GM21576 (cell line): ENCODE results near the gene FILIP1L.
"Not testable (repeated sequence)": the region's sequence is repeated elsewhere in the genome, so short reads cannot be mapped to it uniquely, and the experiment has no call there.

Experiments
- ATAC-seq: cut with Tn5 transposase; IDR thresholded peaks from one replicate; pipeline ENCODE4 v1.9.1; 2021; ENCODE audit warnings: mild to moderate bottlenecking, moderate library complexity; ENCODE audit not compliant: unreplicated experiment

The FILIP1L gene

GRCh38 chr3:99852851-99853250, 261.4 kb downstream of the FILIP1L start:
- ATAC-seq, result no peak

DNA sequence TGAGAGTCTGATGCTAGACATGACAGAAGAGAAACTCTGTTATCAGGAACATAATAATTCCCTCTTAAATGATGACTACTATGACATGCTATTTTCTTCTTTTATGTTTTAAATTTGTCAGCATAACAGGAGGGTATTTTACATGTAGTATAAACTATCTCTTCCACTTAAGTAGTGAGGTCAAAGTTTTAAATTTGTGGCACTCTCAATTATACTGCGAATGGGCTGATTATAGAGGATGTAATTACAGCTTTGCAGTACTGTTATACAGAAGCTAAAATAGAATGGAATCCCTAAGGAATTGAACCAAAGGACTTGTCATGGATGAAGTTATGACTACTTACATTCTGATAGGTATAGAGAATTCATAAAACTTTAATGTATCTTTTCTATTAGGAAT, 262.3 kb downstream of the FILIP1L start:
- ATAC-seq, result no peak

DNA sequence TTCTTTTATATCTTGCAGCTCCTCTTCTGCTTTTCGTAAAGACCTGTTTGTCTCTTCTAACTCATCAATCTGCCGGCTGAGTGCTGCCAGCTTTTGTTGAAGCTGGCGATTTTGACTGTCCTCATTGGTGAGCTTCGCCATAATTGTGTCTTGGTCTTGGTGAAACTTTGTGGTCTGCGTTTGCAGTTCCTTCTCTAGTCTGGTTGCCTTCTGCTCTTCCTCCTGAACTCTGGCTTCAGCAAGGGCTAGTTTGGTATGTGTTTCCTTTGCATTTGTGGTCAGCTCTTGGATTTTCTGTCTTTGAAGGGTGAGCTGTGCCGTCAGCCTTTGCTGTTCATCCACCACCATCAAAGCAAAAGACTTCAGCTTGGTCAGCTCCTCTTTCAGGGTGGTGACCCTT, 263.7 kb downstream of the FILIP1L start:
- ATAC-seq, result no peak

GRCh38 chr3:99848433-99848832, 265.9 kb downstream of the FILIP1L start:
- ATAC-seq, result no peak

- no peak for ATAC-seq
Observed at GRCh38 chr3:99846477-99847160, 267.7 kb downstream of the FILIP1L start.

DNA sequence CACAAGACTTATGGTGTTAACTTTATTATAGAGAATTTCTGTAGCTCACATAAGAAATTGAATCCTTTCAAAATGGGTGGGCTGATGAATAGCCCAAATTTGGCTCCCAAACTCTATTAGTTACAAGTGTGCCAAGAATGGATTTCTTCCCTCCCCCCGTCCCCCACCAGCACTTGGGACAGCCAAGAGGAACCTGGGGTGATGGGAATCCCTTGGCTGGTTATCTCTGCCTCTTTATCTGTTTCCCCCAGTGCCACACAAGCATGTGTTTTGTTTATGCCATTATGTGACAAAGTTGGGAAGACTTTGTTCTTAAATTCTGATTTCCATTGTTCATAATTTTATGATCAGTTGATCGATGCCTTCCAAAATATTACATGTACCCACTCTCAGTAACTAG, 268.3 kb downstream of the FILIP1L start:
- ATAC-seq, result no peak

DNA sequence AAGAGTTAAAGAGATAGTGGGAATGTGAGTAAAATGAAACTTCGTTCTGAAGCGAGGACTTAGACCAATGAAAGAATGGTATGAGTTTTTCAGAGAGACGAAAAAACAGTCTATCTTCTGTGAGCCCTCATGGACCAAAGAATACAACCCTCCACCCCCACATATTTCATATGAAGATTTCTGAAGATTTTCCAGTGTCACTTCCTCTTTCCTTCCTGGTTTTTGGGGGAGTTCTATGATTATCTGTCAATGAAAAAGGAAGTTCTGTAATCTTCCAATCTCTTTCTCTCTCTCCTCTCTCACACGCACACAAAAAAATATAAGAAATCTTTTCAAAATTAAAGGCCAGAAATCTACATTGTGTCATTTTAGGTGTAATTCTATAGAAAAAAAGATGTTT, 269.0 kb downstream of the FILIP1L start:
- no peak for ATAC-seq

GRCh38 chr3:99843590-99844258, 270.6 kb downstream of the FILIP1L start:
- peak; percentile 5 for ATAC-seq

DNA sequence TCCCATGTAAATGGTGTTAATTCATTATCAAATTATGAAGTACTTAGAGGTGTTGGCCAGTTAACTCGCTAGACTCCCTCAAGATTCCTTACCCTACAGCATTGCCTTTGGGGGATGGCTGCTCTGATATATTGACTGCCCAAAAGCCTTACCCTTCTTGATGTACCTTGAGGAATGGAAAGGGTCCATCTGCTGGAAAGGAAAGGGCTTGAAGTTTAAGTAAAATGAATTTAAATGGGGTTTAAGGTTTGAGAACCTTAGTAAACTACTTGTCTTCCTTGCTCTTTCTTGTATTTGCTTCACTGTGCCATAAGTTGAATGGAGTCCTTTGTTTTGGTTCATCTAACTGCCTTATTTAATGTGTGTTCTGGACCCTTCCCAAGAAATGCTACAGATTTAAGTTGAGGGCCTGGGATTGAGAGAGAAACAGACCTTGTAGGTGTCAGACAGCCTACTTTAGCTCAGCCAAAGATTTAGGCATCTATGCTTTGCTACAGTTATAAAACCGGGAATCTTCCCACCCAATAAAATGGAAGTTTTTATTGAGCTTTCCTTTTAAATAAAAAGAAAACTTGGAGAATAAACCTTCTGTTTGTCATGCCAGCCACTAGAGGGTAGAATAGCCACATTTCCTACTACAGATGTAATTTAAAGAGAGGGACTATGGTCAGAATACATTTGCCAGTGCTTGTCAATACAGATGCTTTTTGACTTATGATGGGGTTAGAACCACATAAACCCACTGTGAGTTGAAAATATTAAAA, 271.3 kb downstream of the FILIP1L start:
- ATAC-seq, result peak; percentile 51

- ATAC-seq, result not testable (repeated sequence)
Observed at GRCh38 chr3:99841949-99842348, 272.4 kb downstream of the FILIP1L start.

DNA sequence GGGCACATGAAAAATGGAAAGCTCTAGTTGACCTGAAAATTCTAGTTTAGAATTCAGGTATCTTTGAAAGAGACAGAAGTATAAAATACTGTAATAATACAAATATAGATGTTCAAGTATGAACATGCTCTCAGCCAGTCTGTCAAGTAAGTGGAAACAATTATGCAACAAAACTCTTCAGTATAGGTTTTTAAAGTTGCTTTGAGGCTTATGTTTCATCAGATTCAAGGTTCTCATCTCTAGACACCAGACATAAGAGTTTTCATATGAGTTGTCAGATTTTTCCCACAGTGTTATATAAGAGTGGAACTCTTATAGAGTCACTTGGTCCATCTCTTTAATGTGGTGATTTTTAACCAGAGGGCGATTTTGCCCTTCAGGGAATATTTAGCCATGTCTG, 274.7 kb downstream of the FILIP1L start:
- no peak for ATAC-seq

DNA sequence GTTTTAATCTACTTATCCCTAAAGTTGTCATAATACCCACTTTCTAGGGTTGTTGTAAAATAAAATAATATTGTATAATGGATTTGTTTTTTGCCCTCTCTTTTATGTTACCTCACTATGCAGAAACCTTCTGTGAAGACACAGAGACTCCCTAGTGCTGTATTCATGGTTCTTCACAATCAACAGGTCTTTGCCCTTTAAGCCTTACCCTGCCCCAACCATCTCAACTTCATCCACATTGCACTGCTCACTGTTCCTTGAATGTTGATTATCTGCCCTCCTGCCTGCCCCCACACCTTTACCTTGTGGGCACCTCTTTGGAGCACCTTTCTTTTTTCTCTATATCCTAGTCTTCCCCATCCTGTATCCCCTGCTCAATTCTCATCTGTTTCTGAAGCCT, 275.5 kb downstream of the FILIP1L start:
- ATAC-seq, result no peak

GRCh38 chr3:99837715-99838114, 276.6 kb downstream of the FILIP1L start:
- no peak for ATAC-seq

DNA sequence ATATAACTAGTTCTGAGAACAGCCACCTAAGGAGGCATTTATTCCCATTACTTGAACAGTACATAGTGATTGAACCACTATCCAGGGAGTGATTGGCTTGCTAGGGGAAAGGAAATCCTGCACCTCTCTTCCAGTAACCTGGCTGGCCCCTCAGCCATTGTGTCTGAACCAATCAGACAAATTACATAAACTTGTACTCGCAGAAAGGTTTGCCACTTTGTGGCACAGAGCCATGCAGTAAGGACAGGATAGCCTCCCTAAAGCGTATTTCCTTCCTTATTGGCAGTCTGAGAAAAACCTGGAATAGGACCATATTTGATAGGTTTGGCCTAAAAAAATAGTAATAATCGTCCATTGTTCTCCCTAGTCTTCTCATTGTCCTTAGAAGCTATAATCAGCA, 277.6 kb downstream of the FILIP1L start:
- no peak for ATAC-seq

DNA sequence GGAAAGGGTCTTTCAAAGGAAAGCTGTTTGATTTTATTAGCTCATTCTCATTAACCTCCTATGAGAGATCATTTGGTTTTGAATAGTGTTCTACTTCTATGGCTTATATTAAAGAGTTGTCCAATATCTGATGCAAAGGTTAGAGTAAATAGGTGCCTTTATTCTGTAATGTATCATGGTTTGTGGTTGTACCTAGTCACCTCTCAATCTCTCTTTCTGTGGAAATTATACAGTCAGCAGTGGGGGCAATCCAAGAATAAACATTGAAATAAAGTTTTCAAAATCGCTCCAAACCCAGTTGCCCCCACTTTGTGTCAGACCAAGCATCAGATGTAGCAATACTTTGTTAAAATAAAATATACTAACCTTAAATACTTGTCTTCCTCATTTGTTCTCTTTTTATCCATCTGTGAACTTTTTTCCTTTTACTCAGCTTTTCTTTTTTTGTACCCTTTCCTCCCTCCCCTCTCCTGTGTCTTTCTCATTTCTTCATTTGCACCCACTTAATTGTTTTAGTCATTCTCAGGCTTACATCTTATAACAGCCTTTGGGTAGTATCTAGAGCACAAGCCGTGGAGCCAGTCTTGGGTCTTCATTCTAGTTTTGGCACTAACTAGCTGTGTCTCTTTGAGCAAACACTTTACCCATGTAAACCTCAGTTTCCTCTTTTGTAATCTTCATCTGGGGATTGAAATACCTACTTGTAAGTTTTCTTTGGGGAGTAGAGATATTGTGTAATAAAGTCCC, 279.9 kb downstream of the FILIP1L start:
- no peak for ATAC-seq

DNA sequence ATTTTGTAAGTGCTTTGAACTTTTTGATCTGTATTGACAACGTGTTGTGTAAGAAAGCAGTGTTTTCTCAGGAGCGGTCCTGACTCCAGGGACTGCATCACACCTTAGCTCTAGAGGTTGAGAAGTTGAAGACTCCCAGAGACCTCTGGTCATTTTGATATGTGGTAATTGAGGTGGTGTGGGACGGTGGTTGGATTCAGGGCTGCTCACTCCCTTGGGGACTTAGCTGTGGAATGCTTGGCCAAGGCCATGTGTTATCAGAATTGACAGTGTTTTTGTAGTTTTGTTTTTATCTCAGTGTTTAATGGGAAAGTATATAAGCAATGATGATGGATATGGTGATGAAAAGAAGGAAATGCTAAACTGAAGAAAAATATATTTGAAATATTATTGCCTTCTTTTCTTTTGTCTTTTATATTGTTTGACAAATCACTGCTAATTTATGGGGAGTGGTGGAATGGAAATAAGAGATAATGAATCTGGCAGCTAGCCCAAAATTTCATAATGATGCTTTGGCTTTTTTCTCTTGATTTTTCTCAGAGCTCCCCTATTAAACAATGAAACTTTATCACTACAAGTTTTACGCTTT, 280.6 kb downstream of the FILIP1L start:
- no peak for ATAC-seq

DNA sequence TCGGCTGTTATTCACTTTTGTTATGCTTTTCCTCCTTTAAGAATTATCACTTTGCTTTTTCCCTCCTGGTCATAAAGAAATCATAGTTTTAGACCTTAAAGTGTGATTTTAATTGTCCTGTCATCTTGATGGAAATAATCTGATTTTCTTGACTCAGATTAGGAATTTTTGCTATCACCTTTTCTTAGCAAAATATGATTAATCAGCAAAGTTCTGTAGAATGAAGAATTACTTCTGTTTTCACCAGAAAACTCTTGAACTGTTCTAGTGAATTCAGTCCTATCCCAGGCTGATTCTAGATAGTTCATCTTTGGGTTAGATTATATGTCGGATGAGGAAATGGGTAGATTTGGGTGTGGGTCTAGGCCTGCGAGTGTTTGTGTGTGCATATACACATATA, 284.5 kb downstream of the FILIP1L start:
- no peak for ATAC-seq

DNA sequence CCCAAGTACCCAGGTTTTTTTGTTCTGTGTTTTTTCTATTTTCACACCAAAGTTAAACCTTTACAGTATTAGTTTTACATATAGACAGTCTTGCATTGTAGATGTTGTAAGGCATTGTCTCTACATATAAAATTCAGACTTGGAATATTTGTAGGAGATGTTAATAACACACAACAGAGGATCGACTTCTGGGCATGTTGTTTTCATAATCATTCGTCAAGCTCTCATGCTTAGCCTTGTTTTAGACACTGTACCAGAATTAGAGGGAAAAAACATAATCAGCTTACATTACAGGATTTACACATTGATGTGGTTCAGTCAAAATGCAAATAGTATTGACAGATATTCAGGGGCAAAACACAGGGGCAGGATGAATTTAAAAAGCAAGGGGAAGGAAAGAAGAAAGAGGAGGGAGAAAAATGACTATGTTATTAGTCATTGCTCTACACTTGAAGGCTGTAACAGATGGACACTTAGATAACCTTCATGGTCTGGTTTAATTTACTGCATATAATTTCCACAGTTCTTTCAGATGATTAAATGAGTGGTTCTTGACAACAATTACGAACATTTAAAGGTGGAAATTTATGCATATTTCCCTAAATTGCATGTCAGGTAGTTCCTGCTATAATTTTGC, 289.2 kb downstream of the FILIP1L start:
- no peak for ATAC-seq

DNA sequence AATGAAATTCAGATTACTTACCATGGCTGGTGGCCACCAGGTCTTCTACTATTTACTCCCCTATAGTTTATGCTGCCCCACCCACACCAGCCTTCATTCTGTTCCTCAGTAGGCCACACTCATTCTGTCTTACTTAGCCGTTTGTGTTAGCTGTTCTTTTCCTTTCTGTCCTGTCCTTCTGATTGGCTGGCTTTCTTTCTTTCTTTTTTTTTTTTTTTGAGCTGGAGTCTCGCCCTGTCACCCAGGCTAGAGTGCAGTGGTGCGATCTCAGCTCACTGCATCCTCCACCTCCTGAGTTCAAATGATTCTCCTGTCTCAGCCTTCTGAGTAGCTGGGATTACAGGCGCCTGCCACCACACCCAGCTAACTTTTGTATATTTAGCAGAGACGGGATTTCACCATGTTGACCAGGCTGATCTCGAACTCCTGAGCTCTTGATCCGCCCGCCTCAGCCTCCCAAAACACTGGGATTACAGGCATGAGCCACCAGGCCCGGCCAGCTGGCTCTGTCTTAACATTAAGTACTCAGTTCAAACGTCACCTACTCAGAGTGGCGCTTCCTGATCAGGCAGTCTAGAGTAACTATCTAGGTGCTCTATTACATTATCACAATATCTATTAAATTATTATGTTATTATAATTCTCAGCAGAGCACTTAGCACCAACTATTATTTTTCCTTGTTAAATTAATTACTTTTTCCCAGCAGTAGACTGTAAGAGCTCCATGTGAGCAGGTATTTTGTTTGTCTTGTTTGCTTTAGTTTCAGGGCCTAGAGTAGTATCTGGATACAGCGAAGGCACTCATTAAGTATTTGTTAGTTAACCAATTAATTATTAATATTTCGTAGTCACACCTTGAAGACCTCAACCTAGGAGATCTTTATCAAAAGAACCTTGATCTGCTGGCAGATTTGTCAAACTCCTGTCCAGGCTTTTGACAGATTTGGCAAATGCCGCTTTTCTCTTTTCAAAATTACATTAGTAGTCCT, 290.3 kb downstream of the FILIP1L start:
- ATAC-seq, result no peak
